ENCODE results near the gene CIZ1.
A peak's percentile ranks its signal among the peaks of the same experiment; 100 is the strongest.

The CIZ1 gene

DNA sequence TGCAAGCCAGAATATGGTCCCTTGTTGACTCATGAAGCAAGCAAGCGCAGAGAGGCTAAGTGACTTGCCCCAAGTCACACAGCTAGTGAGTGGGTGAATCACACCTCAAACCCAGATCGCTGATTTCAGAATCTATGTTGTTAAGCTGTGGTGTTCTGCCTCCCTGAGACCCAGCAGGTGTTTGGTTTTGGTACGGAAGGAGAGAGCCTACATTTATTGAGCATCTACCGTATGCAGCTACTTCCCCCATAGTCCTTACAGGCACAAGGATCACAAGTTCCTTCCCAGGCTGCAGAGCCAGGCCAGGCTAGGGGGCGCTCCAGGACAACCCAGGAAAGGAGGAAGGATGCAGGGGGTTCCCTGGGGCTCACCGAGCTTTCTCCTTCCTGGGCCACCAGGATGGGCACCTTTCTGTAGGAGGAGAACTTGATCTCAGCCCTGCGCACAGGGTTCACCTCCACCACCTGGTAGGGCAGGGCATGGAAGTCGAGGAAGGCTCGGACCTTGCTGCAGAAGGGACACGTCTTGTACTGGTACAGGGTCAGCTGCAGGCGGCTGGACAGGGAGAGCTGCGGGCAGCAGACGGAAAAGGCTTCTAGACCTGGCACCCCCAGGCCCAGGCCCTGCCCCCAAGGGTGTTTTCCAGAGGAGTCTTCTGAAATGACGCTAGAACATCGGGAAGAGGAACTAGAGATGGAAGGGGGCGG is 66.3 kb downstream of the CIZ1 start:
- Histone ChIP-seq H4K91ac (ENCODE audit: low read length) (no peak overlapping the region), H3K9ac (ENCODE audit: low read length) (no peak overlapping the region), H3K9me3 (ENCODE audit: control insufficient read depth, low read length) (no peaks in the 10 kb centered on the region), H3K79me1 (replicated peaks; ENCODE audit: low read length, poor library complexity, severe bottlenecking) (peaks cover 24% of the 10 kb centered on the region), H3K14ac (ENCODE audit: low read length in 2 of 2) (no peak overlapping the region), H2BK5ac (ENCODE audit: low read depth, low read length, poor library complexity, severe bottlenecking) (no peak overlapping the region), H3K23ac (ENCODE audit: low read length in 2 of 2) (no peak overlapping the region), H3K18ac (ENCODE audit: low read depth in 1 of 2, low read length in 2 of 2) (no peak overlapping the region), H3K4ac (ENCODE audit: low read depth in 1 of 2, low read length in 2 of 2) (no peak overlapping the region), H2BK120ac (ENCODE audit: low read depth, low read length) (no peak overlapping the region), H3K27me3 (ENCODE audit: control insufficient read depth in 1 of 2, insufficient read depth in 1 of 2, low read length in 2 of 2) (no peaks in the 10 kb centered on the region), H2AFZ (ENCODE audit: low read depth, low read length) (no peak overlapping the region), H2AK5ac (ENCODE audit: low read length, severe bottlenecking) (no peak overlapping the region), H3K4me1 (ENCODE audit: control insufficient read depth, insufficient read depth, low read depth, low read length) (peaks cover 24% of the 10 kb centered on the region), H2BK15ac (ENCODE audit: low read depth, poor library complexity, severe bottlenecking) (no peak overlapping the region), H2BK12ac (ENCODE audit: low read length in 2 of 2) (no peak overlapping the region), H3K27ac (ENCODE audit: low read length, poor library complexity, severe bottlenecking) (no peak overlapping the region), H4K8ac (ENCODE audit: low read length) (no peak overlapping the region), H3K4me3 (ENCODE audit: insufficient read depth in 1 of 2, low read depth in 1 of 2, low read length in 2 of 2) (peak overlapping the region in 1 of 2 experiments; percentile 62), H3K4me2 (ENCODE audit: low read length, poor library complexity, severe bottlenecking) (no peak overlapping the region), H3K36me3 (ENCODE audit: control insufficient read depth in 1 of 2, insufficient read depth in 2 of 2, low read depth in 1 of 2, low read length in 2 of 2) (peaks cover 41 to 55% of the 10 kb centered on the region in 2 experiments)
- peak; percentile 56 for DNase-seq
- 90% methylated on average over 14 of the region's 16 CpGs for WGBS

- Histone ChIP-seq H2BK5ac (ENCODE audit: low read depth, low read length, poor library complexity, severe bottlenecking) (no peak overlapping the region), H3K27me3 (ENCODE audit: control insufficient read depth in 1 of 2, insufficient read depth in 1 of 2, low read length in 2 of 2) (no peaks in the 10 kb centered on the region), H3K18ac (ENCODE audit: low read depth in 1 of 2, low read length in 2 of 2) (no peak overlapping the region), H3K9ac (ENCODE audit: low read length) (no peak overlapping the region), H3K4me2 (ENCODE audit: low read length, poor library complexity, severe bottlenecking) (no peak overlapping the region), H3K79me1 (replicated peaks; ENCODE audit: low read length, poor library complexity, severe bottlenecking) (peaks cover 24% of the 10 kb centered on the region), H3K9me3 (ENCODE audit: control insufficient read depth, low read length) (no peaks in the 10 kb centered on the region), H3K4me3 (ENCODE audit: insufficient read depth in 1 of 2, low read depth in 1 of 2, low read length in 2 of 2) (no peak overlapping the region), H4K8ac (ENCODE audit: low read length) (no peak overlapping the region), H3K36me3 (ENCODE audit: control insufficient read depth in 1 of 2, insufficient read depth in 2 of 2, low read depth in 1 of 2, low read length in 2 of 2) (peaks cover 41 to 57% of the 10 kb centered on the region in 2 experiments), H3K14ac (ENCODE audit: low read length in 2 of 2) (no peak overlapping the region), H3K4me1 (ENCODE audit: control insufficient read depth, insufficient read depth, low read depth, low read length) (peaks cover 23% of the 10 kb centered on the region), H2BK12ac (ENCODE audit: low read length in 2 of 2) (no peak overlapping the region), H2AFZ (ENCODE audit: low read depth, low read length) (no peak overlapping the region), H3K4ac (ENCODE audit: low read depth in 1 of 2, low read length in 2 of 2) (no peak overlapping the region), H2BK120ac (ENCODE audit: low read depth, low read length) (no peak overlapping the region), H4K91ac (ENCODE audit: low read length) (no peak overlapping the region), H3K27ac (ENCODE audit: low read length, poor library complexity, severe bottlenecking) (no peak overlapping the region), H2AK5ac (ENCODE audit: low read length, severe bottlenecking) (no peak overlapping the region), H2BK15ac (ENCODE audit: low read depth, poor library complexity, severe bottlenecking) (no peak overlapping the region), H3K23ac (ENCODE audit: low read length in 2 of 2) (no peak overlapping the region)
- 97% methylated on average over 8 of the region's 8 CpGs for WGBS
- DNase-seq: no peak
These were observed 66.9 kb downstream of the CIZ1 start for GRCh38 chr9:128124451-128124850.

- Histone ChIP-seq H3K4me3 (ENCODE audit: insufficient read depth in 1 of 2, low read depth in 1 of 2, low read length in 2 of 2) (no peak overlapping the region), H3K4me1 (ENCODE audit: control insufficient read depth, insufficient read depth, low read depth, low read length) (peaks cover 15% of the 10 kb centered on the region), H3K14ac (ENCODE audit: low read length in 2 of 2) (no peak overlapping the region), H3K79me1 (replicated peaks; ENCODE audit: low read length, poor library complexity, severe bottlenecking) (peaks cover 18% of the 10 kb centered on the region), H2BK15ac (ENCODE audit: low read depth, poor library complexity, severe bottlenecking) (no peak overlapping the region), H4K8ac (ENCODE audit: low read length) (no peak overlapping the region), H2AK5ac (ENCODE audit: low read length, severe bottlenecking) (no peak overlapping the region), H3K4ac (ENCODE audit: low read depth in 1 of 2, low read length in 2 of 2) (no peak overlapping the region), H3K36me3 (ENCODE audit: control insufficient read depth in 1 of 2, insufficient read depth in 2 of 2, low read depth in 1 of 2, low read length in 2 of 2) (peaks cover 41 to 62% of the 10 kb centered on the region in 2 experiments), H3K4me2 (ENCODE audit: low read length, poor library complexity, severe bottlenecking) (no peak overlapping the region), H2BK5ac (ENCODE audit: low read depth, low read length, poor library complexity, severe bottlenecking) (no peak overlapping the region), H3K9ac (ENCODE audit: low read length) (no peak overlapping the region), H2BK12ac (ENCODE audit: low read length in 2 of 2) (no peak overlapping the region), H3K18ac (ENCODE audit: low read depth in 1 of 2, low read length in 2 of 2) (no peak overlapping the region), H3K27ac (ENCODE audit: low read length, poor library complexity, severe bottlenecking) (no peak overlapping the region), H2BK120ac (ENCODE audit: low read depth, low read length) (no peak overlapping the region), H4K91ac (ENCODE audit: low read length) (no peak overlapping the region), H2AFZ (ENCODE audit: low read depth, low read length) (no peak overlapping the region), H3K23ac (ENCODE audit: low read length in 2 of 2) (no peak overlapping the region), H3K9me3 (ENCODE audit: control insufficient read depth, low read length) (no peaks in the 10 kb centered on the region), H3K27me3 (ENCODE audit: control insufficient read depth in 1 of 2, insufficient read depth in 1 of 2, low read length in 2 of 2) (no peaks in the 10 kb centered on the region)
- DNase-seq: no peak
- over 99% methylated on average over 16 of the region's 21 CpGs for WGBS
These were observed 67.8 kb downstream of the CIZ1 start for GRCh38 chr9:128123451-128124080.

DNA sequence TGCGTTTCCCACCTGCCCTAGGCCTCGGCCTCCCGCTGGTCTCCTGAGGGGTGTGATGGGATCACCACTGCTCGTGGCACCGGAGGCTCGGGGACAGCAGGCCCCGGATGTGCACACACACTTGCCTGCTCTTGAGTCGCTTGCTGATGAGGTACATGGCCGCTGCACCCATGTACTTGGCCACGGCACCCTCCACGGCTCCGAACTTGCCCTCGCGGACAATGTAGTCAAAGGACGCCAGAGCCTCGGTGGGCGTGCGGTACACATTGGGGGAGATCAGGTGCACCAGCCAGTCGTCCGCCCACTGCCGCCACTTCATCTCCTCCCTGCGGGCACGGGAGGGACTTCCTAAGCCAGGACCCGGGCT is 68.6 kb downstream of the CIZ1 start:
- Histone ChIP-seq H3K9ac (ENCODE audit: low read length) (no peak overlapping the region), H4K8ac (ENCODE audit: low read length) (no peak overlapping the region), H2BK5ac (ENCODE audit: low read depth, low read length, poor library complexity, severe bottlenecking) (no peak overlapping the region), H3K36me3 (ENCODE audit: control insufficient read depth in 1 of 2, insufficient read depth in 2 of 2, low read depth in 1 of 2, low read length in 2 of 2) (peaks cover 41 to 62% of the 10 kb centered on the region in 2 experiments), H4K91ac (ENCODE audit: low read length) (no peak overlapping the region), H3K27me3 (ENCODE audit: control insufficient read depth in 1 of 2, insufficient read depth in 1 of 2, low read length in 2 of 2) (no peaks in the 10 kb centered on the region), H3K4me1 (ENCODE audit: control insufficient read depth, insufficient read depth, low read depth, low read length) (peaks cover 18% of the 10 kb centered on the region), H2AFZ (ENCODE audit: low read depth, low read length) (no peak overlapping the region), H3K23ac (ENCODE audit: low read length in 2 of 2) (no peak overlapping the region), H3K4me3 (ENCODE audit: insufficient read depth in 1 of 2, low read depth in 1 of 2, low read length in 2 of 2) (no peak overlapping the region), H2BK12ac (ENCODE audit: low read length in 2 of 2) (no peak overlapping the region), H3K4me2 (ENCODE audit: low read length, poor library complexity, severe bottlenecking) (no peak overlapping the region), H2BK15ac (ENCODE audit: low read depth, poor library complexity, severe bottlenecking) (no peak overlapping the region), H3K27ac (ENCODE audit: low read length, poor library complexity, severe bottlenecking) (no peak overlapping the region), H2BK120ac (ENCODE audit: low read depth, low read length) (no peak overlapping the region), H3K18ac (ENCODE audit: low read depth in 1 of 2, low read length in 2 of 2) (no peak overlapping the region), H2AK5ac (ENCODE audit: low read length, severe bottlenecking) (no peak overlapping the region), H3K79me1 (replicated peaks; ENCODE audit: low read length, poor library complexity, severe bottlenecking) (peaks cover 17% of the 10 kb centered on the region), H3K9me3 (ENCODE audit: control insufficient read depth, low read length) (no peaks in the 10 kb centered on the region), H3K4ac (ENCODE audit: low read depth in 1 of 2, low read length in 2 of 2) (no peak overlapping the region), H3K14ac (ENCODE audit: low read length in 2 of 2) (no peak overlapping the region)
- no peak for DNase-seq
- 98% methylated on average over 24 of the region's 24 CpGs for WGBS
